Fibroblast of pulmonary artery (primary cell): ENCODE results near the gene RPS16.

Experiments
- DNase-seq: peaks from one replicate; pipeline ENCODE4 v3.0.0-alpha.2; 2010; ENCODE audit warnings: low read depth
- H3K4me3 ChIP-seq: replicated peaks from 2 replicates; pipeline ENCODE4 v1.5.1; 2011; ENCODE audit warnings: low read depth, mild to moderate bottlenecking, control low read depth, low read length, moderate library complexity
- CTCF ChIP-seq: IDR thresholded peaks from 2 replicates; pipeline ENCODE4 v1.5.1; 2011; ENCODE audit warnings: mild to moderate bottlenecking, control low read depth, low read length, inconsistent platforms; ENCODE audit errors: missing control alignments

The RPS16 gene

GRCh38 chr19:39475748-39476147 lies 40.0 kb upstream of the RPS16 start:
- DNase-seq: no peak
- no peak for TF ChIP-seq CTCF
- H3K4me3 ChIP-seq: no peak overlapping the region

DNA sequence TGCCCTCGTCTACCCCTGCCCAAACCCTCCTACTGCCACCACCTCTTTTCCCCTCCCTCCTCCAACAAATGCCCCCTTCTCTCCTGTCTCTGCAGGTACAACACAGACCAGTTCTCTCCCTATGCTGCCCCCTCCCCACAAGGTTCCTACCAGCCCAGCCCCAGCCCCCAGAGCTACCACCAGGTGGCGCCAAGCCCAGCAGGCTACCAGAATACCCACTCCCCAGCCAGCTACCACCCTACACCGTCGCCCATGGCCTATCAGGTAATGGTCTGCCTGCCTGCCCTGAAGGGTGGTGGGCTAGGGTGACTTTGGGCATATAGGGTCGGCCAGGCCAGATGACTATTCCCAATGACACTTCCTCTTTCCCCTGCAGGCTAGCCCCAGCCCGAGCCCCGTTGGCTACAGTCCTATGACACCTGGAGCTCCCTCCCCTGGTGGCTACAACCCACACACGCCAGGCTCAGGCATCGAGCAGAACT lies 38.4 kb upstream of the RPS16 start:
- peak; percentile 87 for TF ChIP-seq CTCF
- H3K4me3 ChIP-seq: no peak overlapping the region
- DNase-seq: peak; percentile 46

DNA sequence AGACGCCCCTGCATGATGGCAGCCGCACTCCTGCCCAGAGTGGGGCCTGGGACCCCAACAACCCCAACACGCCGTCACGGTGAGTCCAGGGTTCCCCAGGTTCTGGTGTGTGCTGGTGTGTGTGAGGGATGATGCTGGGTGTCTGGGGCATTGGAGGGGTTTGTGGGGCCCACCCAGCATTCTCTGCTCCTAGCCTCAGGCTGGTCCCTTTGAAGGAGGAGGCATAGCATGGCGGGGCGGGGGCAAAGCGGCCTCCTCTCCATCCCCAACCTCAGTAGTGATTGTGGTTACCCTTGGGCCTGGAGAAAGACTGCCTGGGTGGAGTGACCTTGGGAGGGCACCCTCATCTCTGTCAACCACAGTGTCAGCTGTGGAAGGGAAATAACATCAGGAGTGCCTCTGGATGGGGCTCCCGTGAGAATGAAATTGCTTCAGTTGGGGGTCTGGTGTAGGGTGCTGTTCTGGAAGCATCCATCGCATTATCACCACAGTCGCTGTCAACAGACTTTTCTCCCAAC lies 37.8 kb upstream of the RPS16 start:
- H3K4me3 ChIP-seq: no peak overlapping the region
- no peak for TF ChIP-seq CTCF
- no peak for DNase-seq

DNA sequence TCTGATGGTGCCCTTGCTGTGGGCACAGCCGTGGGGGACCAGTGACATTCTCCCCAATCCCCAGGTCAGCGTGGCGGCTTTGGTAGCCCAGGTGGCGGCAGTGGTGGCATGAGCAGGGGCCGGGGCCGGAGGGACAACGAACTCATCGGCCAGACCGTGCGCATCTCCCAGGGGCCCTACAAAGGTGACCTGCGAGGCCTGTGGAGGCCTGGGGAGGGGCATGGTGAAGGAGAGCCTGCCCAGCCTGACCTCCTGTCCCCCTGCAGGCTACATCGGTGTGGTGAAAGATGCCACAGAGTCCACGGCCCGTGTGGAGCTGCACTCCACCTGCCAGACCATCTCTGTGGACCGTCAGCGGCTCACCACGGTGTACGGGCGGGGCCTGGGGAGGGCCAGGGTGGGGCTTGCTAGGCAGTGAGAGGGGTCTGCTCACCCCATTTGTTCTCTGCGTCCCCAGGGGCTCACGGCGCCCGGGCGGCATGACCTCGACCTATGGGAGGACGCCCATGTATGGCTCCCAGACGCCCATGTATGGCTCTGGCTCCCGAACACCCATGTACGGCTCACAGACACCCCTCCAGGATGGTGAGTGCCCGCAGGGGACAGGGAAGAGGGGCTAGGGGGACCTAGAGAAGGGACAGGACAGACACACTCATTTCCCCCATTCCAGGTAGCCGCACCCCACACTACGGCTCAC lies 37.1 kb upstream of the RPS16 start:
- DNase-seq: no peak
- TF ChIP-seq CTCF: no peak
- no peak overlapping the region for H3K4me3 ChIP-seq

DNA sequence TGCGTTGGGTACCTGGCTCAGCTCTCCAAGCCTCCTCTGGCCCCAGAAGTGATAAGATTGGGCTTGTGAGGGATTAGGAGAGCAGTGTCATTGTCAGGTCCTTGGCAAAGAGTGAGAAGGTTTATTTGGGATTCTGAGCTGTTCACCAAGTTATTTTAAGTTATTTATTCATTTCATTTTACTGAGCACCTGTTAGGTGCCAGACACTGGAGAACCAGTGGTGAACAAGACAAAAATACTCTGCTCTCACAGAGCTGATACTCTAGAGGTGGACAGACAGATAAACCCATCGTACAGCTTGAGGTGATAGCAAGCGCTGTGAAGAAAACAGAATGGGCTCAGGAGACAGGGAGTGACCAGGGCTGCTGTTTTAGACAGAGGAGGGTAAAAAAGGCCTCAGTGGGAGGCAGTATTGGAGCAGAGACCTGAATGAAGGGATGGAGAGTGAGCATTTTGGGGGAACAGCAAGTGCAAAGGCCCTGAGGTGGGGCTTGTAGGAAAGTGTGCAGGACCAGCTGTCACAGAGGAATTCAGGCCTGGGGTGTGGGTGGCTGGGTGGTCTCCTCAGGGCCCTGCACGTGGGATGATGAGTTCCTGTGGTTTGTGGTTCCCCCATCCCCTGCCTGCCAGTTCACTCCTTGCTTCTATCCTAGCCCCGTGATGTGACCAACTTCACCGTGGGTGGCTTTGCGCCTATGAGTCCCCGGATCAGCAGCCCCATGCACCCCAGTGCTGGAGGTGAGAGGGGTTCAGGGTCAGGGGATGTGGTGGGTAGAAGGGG lies 36.2 kb upstream of the RPS16 start:
- no peak for DNase-seq
- no peak for TF ChIP-seq CTCF
- no peak overlapping the region for H3K4me3 ChIP-seq

DNA sequence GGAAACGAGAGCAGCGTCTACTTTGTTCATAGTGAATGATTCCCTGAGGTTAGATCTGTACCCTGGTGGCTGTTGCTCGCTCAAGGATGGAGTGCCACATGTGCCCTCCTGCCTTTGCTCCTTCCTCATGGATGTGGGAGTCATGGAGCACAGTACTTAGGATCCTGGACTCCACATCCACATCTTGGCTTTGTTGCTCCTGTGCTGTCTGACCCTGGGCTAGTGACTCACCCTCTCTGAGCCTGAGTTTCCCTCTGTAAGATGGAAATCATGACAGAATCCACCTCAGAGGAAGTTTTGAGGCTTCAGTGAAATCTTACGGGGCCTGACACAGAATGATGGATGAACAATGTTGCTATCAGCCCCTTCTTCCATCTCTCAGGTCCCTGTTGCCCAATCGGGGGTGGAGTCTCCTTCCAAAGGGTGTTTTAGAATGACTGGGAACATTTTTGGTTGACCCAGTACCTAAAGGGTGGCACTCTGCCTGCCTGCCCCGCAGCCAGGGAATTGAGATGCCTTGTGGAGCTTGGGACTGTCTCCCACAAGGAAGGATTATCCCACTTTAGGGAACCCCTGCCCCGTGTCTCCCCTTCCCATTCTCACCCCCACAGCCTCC lies 35.1 kb upstream of the RPS16 start:
- TF ChIP-seq CTCF: no peak
- no peak overlapping the region for H3K4me3 ChIP-seq
- no peak for DNase-seq
